ENCODE measurements around the gene GTPBP10.

DNA sequence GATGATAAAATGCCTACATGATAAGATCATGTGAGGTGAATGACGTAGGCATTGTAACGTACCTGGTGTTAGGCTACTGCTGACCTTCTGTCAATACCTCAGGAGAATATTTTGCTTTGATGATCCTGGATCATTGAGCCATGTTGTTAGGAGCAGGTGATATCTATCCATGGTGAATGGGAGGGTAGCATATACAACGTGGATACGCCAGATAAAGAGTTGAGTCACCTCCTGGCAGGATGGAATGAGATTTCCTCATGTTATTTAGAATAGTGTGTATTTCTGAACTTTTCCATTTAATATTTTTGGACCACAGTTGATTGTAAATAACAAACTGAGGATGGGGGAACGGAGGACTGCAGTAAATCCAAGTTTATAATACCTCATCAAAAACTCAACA is 45.0 kb downstream of the GTPBP10 start:
- TF ChIP-seq, protein P1, sequence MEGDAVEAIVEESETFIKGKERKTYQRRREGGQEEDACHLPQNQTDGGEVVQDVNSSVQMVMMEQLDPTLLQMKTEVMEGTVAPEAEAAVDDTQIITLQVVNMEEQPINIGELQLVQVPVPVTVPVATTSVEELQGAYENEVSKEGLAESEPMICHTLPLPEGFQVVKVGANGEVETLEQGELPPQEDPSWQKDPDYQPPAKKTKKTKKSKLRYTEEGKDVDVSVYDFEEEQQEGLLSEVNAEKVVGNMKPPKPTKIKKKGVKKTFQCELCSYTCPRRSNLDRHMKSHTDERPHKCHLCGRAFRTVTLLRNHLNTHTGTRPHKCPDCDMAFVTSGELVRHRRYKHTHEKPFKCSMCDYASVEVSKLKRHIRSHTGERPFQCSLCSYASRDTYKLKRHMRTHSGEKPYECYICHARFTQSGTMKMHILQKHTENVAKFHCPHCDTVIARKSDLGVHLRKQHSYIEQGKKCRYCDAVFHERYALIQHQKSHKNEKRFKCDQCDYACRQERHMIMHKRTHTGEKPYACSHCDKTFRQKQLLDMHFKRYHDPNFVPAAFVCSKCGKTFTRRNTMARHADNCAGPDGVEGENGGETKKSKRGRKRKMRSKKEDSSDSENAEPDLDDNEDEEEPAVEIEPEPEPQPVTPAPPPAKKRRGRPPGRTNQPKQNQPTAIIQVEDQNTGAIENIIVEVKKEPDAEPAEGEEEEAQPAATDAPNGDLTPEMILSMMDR (IDR thresholded peaks at IDR 0.05), result no peak
- no peak for TF ChIP-seq POLR2A (IDR thresholded peaks at IDR 0.05)
- TF ChIP-seq POLR2AphosphoS5 (IDR thresholded peaks at IDR 0.05), result no peak

Measured in sigmoid colon (tissue), 4 donors.